ENCODE data around the gene RAP2A.

Gene RAP2A

DNA sequence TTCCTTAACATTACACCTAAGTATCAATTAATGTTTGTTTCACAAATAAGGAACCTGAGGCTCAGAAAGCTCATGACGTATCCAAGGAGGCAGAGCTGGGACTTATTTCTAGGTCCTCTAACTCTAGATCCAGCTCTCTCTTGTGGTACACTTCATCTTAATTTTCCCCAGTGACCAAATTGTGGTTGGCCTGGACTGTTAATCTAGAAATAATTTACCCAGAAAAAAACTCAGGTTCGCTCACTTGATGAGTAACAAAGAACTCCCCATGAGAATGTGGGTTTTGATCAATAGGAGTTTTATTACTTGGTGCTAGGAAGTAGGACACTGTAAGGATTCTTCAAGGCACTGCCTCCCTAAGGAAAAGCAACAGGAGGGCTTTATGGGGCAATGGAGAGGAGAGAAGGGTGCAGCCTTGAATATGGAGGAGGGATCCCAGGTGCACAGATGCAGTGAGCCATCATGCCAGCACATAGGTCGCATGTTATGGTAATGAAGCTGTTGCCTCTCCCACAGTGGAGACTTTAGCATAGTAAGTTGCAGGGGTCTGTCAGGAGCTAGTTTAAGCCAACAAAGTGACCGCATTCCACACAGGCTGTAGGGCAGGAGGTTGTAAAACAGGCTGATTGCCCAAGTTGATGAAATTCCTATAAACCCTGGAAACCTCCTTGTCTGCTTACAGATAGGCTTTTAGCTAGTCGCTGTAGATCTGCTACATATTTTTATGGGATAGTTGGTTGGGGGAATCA, 14.7 kb downstream of the RAP2A start:
- no peak for DNase-seq

- DNase-seq: no peak
Measured at GRCh38 chr13:97454699-97455098, 20.7 kb downstream of the RAP2A start.

DNA sequence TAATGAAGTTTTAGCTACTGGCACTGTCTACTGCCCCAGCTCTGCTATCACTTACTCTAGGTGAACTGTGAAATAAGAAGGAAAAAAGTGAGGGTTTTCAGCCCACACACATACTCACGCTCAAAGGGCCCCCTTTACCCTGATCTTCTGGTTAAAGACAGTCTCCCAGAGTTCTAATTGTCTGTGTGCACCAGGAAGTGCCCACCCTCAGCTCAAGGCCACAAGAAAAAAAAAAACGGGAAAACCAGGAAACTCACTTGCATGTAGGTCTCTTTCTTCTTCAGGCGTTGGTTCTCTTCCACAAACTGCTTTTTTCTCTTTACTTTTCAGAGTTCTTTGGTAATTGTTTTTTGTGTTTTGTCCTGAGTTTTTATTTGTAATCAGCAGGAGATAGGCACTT, 22.1 kb downstream of the RAP2A start:
- DNase-seq: no peak

DNA sequence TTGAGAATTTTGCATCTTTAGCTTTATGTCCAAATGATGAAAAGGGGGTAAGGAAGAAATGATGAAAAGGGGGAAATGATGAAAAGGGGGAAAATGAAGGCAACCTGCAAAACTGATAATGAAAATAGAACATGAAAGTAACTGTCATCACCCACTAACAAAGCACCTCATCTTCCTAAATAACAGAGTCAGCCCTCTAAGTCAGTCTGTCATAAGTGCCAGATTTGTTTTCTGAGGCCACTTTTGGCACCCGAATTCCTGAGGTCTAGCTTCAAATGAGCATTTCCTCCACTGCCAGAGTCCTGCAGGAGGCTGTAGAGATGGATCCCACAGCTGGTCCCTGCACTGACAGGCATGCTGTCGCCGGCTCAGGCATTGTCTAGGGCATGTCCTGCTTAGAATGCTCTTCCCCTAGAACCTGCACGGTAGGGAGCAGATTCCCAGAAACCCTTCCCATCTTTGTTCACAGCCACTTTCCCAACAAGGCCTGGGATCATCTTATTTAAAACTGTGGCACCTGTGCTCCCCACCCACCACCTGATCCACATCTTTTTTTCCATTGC, 25.3 kb downstream of the RAP2A start:
- DNase-seq: no peak

DNA sequence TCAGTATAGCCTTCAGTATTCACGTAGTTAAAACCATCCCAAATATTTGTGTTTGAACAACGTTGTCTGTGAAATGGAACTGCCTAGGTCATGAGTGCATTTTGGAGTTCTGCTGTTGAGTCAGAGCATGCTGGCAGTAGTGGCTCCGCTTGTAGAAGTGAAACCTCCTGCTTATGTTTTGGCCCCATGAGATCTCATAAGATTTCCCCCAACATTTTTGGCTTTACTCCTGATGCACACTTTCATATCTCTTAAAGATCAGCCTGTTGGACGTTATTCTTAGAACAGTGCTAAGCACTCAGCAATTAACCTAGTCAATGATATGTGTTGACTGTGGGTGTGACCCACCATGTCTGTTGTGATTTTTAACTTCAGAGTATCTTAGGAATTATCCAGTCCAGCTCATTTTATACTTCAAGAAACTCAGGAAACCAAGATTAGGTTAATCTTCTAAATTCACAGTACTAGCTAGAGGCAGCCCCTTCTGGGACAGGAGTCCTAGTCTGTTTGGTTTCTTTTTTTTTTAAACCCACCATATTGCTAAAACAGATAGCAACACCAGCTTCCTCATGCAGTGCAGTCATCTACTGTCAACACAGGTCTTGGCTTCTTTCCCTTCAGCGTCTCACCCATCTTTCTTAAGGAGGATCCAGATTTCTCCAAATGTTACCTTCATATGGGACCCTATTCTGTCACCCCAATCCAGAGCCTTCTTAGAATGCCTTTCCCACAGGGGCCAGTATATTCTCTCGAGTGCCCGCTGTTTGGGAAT, 26.2 kb downstream of the RAP2A start:
- no peak for DNase-seq

GRCh38 chr13:97460853-97461252, 26.9 kb downstream of the RAP2A start:
- no peak for DNase-seq

GRCh38 chr13:97464561-97464960, 30.6 kb downstream of the RAP2A start:
- DNase-seq: no peak

- DNase-seq: no peak
Measured at GRCh38 chr13:97466722-97467121, 32.8 kb downstream of the RAP2A start.

DNA sequence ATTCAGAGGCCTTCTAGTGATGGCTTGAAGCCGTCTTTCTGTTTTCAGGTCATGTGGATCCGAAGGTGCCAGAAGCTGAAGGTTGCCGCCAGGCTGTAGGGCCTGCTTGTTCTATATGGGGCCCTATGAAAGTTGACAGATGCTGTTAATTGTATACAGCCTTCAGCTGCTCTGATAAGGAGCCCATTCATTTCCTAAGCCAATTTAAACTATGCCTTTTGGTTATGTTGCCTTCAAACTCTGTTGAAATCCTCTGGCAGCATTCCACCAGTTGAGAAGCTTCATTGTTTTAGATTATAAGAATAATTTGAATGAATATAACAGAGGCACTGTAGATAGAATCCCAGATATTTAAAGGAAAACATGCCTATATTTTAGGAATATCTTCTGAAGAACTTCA, 34.4 kb downstream of the RAP2A start:
- DNase-seq: no peak

GRCh38 chr13:97471711-97472110, 37.7 kb downstream of the RAP2A start:
- DNase-seq: no peak

- DNase-seq: no peak
Measured at GRCh38 chr13:97474349-97474980, 40.5 kb downstream of the RAP2A start.

- no peak for DNase-seq
Measured at GRCh38 chr13:97475011-97475410, 41.0 kb downstream of the RAP2A start.

DNA sequence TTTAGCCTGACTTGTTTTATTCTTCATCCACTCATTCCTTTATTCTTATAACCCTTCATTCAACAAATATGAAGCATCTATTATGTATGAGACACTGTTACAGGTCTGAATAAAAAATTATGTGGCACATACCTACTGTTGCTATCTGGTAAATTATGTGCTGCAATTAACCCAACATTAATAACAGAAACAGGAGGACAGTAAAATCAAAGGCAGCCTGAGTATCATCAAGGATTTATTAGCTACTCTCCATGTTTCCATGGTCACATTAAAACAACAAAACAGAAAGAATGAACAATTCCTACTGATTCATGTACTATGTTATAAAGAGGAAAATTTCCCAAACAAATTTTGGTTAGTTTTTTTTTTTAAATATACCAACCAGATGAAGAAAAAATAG, 43.9 kb downstream of the RAP2A start:
- DNase-seq: no peak

DNA sequence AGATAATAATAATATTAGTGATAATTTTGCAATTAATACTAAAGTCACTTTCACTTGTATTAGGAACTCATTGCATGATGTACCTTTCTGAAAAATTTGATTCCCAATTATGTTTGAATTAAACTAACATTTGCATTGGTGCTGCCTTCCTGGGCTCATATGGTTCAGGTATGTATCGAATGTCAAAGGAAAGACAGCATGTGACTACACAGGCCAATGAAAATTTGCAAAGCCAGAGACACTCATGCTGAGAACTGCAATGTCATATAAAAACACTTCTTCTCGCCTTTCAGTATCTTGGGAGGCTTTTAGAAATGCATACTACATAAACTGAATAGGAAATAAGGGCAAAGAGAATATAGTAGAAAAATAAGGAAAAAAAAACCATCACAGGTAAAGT, 44.3 kb downstream of the RAP2A start:
- no peak for DNase-seq

GRCh38 chr13:97483465-97483864, 49.5 kb downstream of the RAP2A start:
- DNase-seq: no peak

- no peak for DNase-seq
Measured at GRCh38 chr13:97484301-97484700, 50.3 kb downstream of the RAP2A start.

- DNase-seq: no peak
Measured at GRCh38 chr13:97485320-97485719, 51.4 kb downstream of the RAP2A start.

- no peak for DNase-seq
Measured at GRCh38 chr13:97490702-97491307, 56.8 kb downstream of the RAP2A start.

DNA sequence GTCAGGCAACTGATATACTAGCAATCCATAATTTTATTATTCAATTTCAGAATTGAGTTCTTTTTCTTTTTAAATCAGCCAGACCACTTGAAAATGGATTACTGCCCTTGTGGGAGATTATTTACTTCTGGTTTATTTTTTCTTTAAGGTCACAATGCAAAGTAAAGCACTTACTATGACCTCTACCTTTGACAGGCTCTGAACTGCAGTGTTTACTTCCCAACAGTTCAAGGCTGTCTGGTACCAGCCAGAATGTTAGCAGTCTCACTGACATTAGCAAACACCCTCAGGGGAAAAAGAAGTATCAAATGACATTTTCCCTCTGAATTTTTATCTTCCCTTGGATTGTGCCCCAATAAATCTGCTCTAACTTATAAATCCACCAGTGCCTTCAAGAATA, 57.5 kb downstream of the RAP2A start:
- DNase-seq: peak in 1 of 2 experiments; percentile 18

- peak; percentile 34 to 35 for DNase-seq
Measured at GRCh38 chr13:97492257-97492656, 58.3 kb downstream of the RAP2A start.

DNA sequence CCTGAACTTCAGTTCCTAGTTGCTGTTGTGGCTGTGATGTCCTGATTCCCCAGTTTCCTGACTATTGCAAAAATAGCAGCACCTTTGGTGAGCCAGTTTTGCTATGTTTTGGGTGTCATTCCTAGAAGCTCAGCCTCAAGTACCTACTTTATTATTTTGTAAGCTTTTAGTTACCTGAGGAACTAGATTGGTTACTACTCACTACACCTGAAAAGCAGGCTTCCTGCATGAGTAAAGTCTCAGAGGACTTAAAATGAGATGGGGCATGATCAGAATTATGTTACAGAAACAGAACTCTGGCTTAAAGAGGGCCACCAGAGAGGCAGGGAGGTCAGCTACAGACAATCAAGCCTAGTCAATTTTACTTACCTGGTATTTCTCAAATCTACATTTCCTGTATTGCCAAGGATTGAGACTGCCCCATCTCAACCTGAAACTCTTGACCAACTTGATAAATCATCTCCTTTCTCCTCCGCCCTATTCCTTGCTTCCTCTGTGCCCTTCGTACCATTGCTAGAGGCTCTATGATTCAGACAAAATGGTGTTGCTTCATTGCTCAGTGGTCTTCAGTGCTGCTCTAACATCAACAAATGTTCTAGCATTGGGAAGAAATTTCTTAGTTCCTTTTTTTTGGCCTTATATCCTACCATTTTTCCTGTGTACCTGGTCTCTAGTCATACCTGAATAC, 58.9 kb downstream of the RAP2A start:
- no peak for DNase-seq

DNA sequence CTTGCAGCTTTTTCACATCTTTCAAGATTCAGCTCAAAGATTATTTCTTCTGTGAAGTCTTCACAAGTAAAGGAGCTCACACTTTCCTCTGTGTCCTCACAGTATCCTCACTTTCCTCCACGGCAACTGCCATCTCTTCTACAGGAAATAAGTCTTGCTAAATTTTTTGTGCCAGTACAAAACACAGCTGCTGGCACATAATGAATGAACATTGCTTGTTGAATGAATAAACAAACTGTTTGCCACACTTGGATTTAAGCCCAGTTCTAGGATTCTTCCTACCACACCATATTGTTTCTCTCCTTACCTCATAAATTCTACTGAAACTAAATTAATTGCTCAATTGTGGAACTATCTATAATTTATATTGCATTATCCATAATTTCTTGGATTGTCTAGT, 59.5 kb downstream of the RAP2A start:
- DNase-seq: peak in 1 of 2 experiments; percentile 18

- no peak for DNase-seq
Measured at GRCh38 chr13:97495678-97496077, 61.7 kb downstream of the RAP2A start.
